SU-DHL-6 (cell line): ENCODE data around the gene ZNF33B.

Source experiments
- EZH2phosphoT487 ChIP-seq: fragments of 200-600 bp; sonication (generic), shearing (Covaris generic); conservative IDR thresholded peaks from 2 replicates; pipeline ENCODE4 v1.6.1; 2018; ENCODE audit warnings: mild to moderate bottlenecking, antibody characterized with exemption, low read length, moderate library complexity, mixed read lengths
- TF ChIP-seq, protein P1 (sequence below): fragments of 200-600 bp; sonication (generic); IDR thresholded peaks from one replicate; pipeline ENCODE4 v1.5.1; 2017; ENCODE audit warnings: antibody characterized with exemption, mild to moderate bottlenecking, low read length, moderate library complexity; ENCODE audit not compliant: insufficient read depth, poor library complexity, severe bottlenecking

DNA sequence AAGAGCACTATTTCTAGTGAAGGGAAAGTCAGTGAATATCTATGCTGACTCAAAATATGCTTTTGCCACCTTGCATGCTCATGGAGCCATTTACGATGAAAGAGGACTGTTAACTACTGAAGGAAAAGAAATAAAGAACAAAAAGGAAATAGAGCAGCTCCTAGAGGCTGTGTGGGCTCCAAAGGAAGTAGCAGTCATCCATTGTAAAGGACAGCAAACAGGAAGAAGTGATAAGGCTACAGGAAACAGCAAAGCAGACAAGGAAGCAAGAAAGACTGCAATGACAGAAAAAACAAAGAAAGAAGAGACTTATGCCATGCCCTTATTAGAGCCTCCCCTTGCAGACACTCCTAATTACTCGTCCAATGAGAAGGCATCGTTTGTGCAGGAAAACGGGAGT, 12.0 kb upstream of the ZNF33B start:
- no peak for TF ChIP-seq EZH2phosphoT487
- TF ChIP-seq, protein P1, sequence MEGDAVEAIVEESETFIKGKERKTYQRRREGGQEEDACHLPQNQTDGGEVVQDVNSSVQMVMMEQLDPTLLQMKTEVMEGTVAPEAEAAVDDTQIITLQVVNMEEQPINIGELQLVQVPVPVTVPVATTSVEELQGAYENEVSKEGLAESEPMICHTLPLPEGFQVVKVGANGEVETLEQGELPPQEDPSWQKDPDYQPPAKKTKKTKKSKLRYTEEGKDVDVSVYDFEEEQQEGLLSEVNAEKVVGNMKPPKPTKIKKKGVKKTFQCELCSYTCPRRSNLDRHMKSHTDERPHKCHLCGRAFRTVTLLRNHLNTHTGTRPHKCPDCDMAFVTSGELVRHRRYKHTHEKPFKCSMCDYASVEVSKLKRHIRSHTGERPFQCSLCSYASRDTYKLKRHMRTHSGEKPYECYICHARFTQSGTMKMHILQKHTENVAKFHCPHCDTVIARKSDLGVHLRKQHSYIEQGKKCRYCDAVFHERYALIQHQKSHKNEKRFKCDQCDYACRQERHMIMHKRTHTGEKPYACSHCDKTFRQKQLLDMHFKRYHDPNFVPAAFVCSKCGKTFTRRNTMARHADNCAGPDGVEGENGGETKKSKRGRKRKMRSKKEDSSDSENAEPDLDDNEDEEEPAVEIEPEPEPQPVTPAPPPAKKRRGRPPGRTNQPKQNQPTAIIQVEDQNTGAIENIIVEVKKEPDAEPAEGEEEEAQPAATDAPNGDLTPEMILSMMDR = no peak
